SK-N-SH treated with all-trans-retinoic acid at 6 μM for 48 hours (cell line): Measurements from ENCODE around the gene GUCY1B1.

Source experiments
- BACH2 ChIP-seq: fragments of 250-450 bp; sonication (Bioruptor Pico); IDR thresholded peaks from 2 replicates; pipeline ENCODE4 v1.9.0; 2021; ENCODE audit warnings: mild to moderate bottlenecking, borderline replicate concordance
- CSDC2 ChIP-seq: fragments of 250-450 bp; sonication (Bioruptor Pico); IDR thresholded peaks from 2 replicates; pipeline ENCODE4 v1.5.0; 2020; ENCODE audit warnings: mild to moderate bottlenecking, moderate library complexity
- CSRNP3 ChIP-seq: fragments of 250-450 bp; sonication (Bioruptor Pico); IDR thresholded peaks from 2 replicates; pipeline ENCODE4 v1.5.1; 2021; ENCODE audit warnings: mild to moderate bottlenecking, moderate library complexity
- ESRRG ChIP-seq: fragments of 250-450 bp; sonication (Bioruptor Pico); IDR thresholded peaks from 2 replicates; pipeline ENCODE4 v1.6.1; 2021; ENCODE audit warnings: mild to moderate bottlenecking
- GLIS3 ChIP-seq: fragments of 250-450 bp; sonication (Bioruptor Pico); IDR thresholded peaks from 2 replicates; pipeline ENCODE4 v1.5.0; 2020; ENCODE audit warnings: mild to moderate bottlenecking, moderate library complexity
- OSR1 ChIP-seq: fragments of 250-450 bp; sonication (Bioruptor Pico); IDR thresholded peaks from 2 replicates; pipeline ENCODE4 v1.8.0; 2022; ENCODE audit warnings: moderate library complexity, mild to moderate bottlenecking, inconsistent platforms
- TOX ChIP-seq: fragments of 250-450 bp; sonication (Bioruptor Pico); IDR thresholded peaks from 2 replicates; pipeline ENCODE4 v1.8.0; 2021; ENCODE audit warnings: mild to moderate bottlenecking, moderate library complexity, borderline replicate concordance
- TSHZ2 ChIP-seq: fragments of 250-450 bp; sonication (Bioruptor Pico); IDR thresholded peaks from 2 replicates; pipeline ENCODE4 v1.5.0; 2020; ENCODE audit warnings: mild to moderate bottlenecking, moderate library complexity
- ZFP30 ChIP-seq: fragments of 450-650 bp; formaldehyde crosslinking; IDR thresholded peaks from 2 replicates; pipeline ENCODE4 v1.5.0; 2022; ENCODE audit warnings: mild to moderate bottlenecking, moderate library complexity
- ZNF8 ChIP-seq: fragments of 450-650 bp; formaldehyde crosslinking; IDR thresholded peaks from 2 replicates; pipeline ENCODE4 v1.5.0; 2020; ENCODE audit warnings: mild to moderate bottlenecking, moderate library complexity
- TF ChIP-seq, protein P1 (sequence below): fragments of 250-450 bp; sonication (Bioruptor Pico); IDR thresholded peaks from 2 replicates; pipeline ENCODE4 v1.8.0; 2020; ENCODE audit warnings: mild to moderate bottlenecking, moderate library complexity, borderline replicate concordance

DNA sequence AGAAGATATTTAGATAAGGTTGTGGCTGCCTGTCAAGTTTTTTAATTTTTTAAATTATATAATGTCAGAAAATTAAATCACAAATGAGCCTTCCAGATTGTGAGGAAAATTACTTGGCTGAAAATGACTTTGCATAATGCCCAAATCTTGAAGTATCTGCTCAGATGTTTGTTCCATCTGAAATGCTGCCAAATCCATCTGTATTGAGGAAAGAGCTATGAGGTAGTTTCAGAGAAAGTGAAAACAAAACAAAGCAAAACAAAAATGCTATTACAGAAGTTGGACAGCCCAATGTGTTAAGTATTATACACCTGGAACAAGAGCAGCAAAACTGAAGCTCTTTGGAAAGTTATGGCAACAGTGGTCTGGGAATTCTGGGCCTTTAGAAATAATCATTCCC, 23.3 kb upstream of the GUCY1B1 start:
- TF ChIP-seq, protein P1, sequence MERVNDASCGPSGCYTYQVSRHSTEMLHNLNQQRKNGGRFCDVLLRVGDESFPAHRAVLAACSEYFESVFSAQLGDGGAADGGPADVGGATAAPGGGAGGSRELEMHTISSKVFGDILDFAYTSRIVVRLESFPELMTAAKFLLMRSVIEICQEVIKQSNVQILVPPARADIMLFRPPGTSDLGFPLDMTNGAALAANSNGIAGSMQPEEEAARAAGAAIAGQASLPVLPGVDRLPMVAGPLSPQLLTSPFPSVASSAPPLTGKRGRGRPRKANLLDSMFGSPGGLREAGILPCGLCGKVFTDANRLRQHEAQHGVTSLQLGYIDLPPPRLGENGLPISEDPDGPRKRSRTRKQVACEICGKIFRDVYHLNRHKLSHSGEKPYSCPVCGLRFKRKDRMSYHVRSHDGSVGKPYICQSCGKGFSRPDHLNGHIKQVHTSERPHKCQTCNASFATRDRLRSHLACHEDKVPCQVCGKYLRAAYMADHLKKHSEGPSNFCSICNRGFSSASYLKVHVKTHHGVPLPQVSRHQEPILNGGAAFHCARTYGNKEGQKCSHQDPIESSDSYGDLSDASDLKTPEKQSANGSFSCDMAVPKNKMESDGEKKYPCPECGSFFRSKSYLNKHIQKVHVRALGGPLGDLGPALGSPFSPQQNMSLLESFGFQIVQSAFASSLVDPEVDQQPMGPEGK (CRISPR knock-in tag), result no peak
- no peak for TF ChIP-seq TOX (CRISPR knock-in tag)
- TF ChIP-seq ZFP30, result no peak
- no peak for TF ChIP-seq GLIS3 (CRISPR knock-in tag)
- TF ChIP-seq BACH2 (CRISPR knock-in tag), result no peak
- no peak for TF ChIP-seq ZNF8
- no peak for TF ChIP-seq TSHZ2 (CRISPR knock-in tag)
- no peak for TF ChIP-seq CSRNP3 (CRISPR knock-in tag)
- no peak for TF ChIP-seq ESRRG (CRISPR knock-in tag)
- no peak for TF ChIP-seq OSR1 (CRISPR knock-in tag)
- TF ChIP-seq CSDC2 (CRISPR knock-in tag), result no peak
